ES-I3 (cell line): ENCODE measurements around the gene PDE4DIP.
"Not testable (repeated sequence)": the region's sequence is repeated elsewhere in the genome, so short reads cannot be mapped to it uniquely, and the experiment has no call there.

Source experiments
- H3K36me3 ChIP-seq: 2 replicates; pipeline ENCODE4 v1.6.1; 2013; ENCODE audit warnings: mild to moderate bottlenecking, low read length, control low read depth, moderate library complexity; ENCODE audit not compliant: insufficient read depth
- H3K4me1 ChIP-seq: 2 replicates; pipeline ENCODE4 v1.6.1; 2013; ENCODE audit warnings: mild to moderate bottlenecking, control low read depth, low read length; ENCODE audit not compliant: insufficient read depth
- H3K9ac ChIP-seq: 2 replicates; pipeline ENCODE4 v1.6.1; 2013; ENCODE audit warnings: low read depth, mild to moderate bottlenecking, low read length, moderate library complexity
- H3K9me3 ChIP-seq: 2 replicates; pipeline ENCODE4 v1.6.1; 2013; ENCODE audit warnings: mild to moderate bottlenecking, low read length, moderate library complexity; ENCODE audit not compliant: control insufficient read depth, insufficient read depth

Gene PDE4DIP

DNA sequence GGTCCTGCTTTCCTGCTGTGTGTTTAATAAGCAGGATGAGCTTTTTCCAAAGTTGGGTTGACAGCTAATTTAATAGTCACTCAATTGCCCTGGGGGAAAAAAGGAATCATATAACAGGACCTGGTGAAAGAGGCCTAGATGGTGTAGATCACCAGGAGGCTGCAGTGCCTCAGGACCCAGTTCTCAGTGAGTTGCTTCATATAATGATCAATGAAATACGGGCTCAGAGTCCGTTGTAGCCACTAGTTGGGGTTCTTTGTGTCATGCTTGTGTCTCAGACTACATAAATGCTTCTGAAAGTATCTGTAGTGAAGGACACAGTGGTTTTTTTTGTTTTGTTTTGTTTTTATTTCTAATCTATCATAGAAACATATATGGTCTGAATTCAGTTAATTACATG, 164.5 kb downstream of the PDE4DIP start:
- H3K4me1 ChIP-seq, H3K9me3 ChIP-seq, H3K36me3 ChIP-seq, H3K9ac ChIP-seq: not testable (repeated sequence)

DNA sequence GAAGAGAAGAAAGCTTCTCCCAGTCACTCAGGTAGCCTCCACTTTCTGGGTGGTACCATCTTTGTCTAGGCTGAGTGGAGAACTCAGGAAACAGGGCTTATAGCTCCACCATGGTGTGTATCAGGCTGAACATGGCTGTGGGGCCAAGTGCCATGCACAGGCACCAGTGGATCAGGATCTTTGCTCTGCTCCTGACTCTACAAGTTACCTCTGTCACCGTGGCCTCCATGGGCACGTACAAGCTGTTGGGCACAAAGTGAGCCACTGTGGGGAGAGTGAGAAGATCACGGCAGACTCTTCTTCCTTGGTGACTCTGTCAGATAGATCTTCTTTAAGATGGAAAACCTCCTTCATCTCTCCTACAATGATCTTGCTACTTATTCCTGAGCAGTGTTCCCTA, 165.5 kb downstream of the PDE4DIP start:
- H3K4me1 ChIP-seq, H3K9ac ChIP-seq, H3K9me3 ChIP-seq, H3K36me3 ChIP-seq: not testable (repeated sequence)

DNA sequence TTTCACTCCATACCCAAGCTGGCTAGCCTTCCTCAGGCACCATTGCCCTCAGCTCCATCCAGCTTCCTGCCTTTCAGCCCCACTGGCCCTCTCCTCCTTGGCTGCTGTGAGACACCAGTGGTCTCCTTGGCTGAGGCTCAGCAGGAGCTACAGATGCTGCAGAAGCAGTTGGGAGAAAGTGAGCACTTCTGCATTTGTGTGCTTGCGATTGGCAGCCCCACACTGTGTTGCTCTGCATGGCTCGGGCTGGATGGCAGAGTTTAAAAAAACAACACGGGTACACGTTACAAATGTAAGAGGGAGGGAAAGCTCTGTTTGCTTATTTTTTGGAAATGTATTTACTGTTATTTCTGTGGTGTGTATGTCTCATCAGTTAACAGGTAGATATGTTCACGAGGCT, 168.4 kb downstream of the PDE4DIP start:
- H3K4me1 ChIP-seq, H3K9ac ChIP-seq, H3K36me3 ChIP-seq, H3K9me3 ChIP-seq: not testable (repeated sequence)

DNA sequence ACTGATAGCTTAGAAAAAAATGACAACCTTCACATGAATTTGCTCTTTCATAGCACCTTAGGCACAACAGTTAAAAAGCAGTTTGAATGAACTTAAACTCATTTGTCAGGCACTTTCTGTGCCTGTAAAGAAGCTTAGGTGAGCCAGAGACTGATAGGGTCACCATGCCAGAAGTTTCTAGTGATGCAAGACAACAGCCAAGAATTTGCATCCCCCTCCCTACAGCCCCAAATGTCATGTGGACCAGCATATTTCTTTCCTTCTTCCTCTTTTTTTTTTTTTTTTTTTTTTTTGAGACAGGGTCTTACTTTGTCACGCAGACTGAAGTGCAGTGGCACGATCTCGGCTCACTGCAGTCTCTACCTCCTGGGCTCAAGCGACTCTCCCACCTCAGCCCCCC, 169.3 kb downstream of the PDE4DIP start:
- not testable (repeated sequence) for H3K9me3 ChIP-seq, H3K9ac ChIP-seq, H3K36me3 ChIP-seq, H3K4me1 ChIP-seq

DNA sequence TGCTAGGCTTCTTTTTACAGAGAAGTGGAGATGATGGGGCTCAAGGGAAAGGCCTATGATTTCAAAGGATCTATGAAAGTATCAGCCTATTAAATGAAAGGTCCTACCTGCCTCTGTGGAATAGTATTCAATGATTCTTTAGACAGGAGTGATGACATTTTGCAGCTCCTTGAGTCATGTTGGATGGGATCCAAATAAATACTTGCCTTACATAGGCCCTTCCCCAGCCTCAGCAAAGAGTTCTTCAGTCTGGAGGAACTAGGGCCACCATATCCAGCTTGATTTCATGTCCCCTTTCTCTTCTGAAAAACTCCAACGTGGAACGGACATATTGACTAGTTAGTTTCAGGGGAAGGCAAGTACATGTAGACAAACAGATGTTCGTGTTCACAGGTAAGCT, 171.3 kb downstream of the PDE4DIP start:
- not testable (repeated sequence) for H3K9ac ChIP-seq, H3K9me3 ChIP-seq, H3K36me3 ChIP-seq, H3K4me1 ChIP-seq

DNA sequence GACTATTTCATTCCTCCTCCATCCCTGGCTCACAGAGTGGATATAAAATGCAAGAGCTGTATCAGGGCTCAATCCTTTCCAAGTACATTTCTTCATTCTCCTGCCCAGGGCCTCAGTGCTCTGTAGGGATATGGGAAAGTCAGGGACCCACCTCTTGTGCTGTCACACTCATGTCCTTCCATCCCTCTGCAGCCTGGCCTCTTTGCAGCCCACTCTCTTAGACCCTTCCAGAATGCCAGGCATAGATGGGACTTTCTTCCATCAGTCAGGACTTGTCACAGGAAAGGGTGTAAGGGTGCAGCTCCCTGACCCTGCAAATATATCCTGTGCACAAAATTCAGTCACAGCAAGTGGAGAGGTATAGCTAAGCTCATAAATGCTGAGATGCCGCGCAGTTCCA, 172.4 kb downstream of the PDE4DIP start:
- not testable (repeated sequence) for H3K4me1 ChIP-seq, H3K36me3 ChIP-seq, H3K9ac ChIP-seq, H3K9me3 ChIP-seq

DNA sequence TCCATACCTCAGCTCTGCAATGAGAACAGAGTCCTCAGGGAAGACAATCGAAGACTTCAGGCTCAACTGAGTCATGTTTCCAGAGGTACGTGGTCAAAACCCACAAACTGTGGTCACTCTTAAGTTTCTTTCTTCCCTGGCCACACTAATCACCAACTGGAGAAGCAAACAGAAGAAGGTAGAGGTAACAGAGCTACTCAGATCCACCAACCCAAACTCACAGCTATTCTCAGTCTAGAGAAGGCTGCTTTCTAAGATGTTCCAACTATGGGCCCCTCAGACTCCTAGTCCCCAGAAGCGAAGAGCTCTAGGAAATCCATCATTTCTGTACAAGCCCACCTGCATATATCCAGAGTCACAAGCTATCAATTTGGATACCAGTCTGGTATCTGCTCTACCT, 174.3 kb downstream of the PDE4DIP start:
- H3K9ac ChIP-seq, H3K4me1 ChIP-seq, H3K9me3 ChIP-seq, H3K36me3 ChIP-seq: not testable (repeated sequence)

DNA sequence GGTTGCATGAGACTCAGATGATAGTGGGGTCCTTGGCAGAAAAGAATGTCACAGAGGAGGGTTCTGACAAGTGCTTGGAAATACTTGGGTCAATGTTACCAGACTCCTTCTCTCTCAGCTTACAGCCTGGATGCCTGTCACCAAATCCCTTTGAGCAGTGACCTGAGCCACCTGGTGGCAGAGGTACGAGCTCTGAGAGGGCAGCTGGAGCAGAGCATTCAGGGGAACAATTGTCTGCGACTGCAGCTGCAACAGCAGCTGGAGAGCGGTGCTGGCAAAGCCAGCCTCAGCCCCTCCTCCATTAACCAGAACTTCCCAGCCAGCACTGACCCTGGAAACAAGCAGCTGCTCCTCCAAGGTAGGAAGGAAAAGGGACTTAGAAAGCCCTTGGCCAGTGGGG, 180.1 kb downstream of the PDE4DIP start:
- not testable (repeated sequence) for H3K9ac ChIP-seq, H3K36me3 ChIP-seq, H3K4me1 ChIP-seq, H3K9me3 ChIP-seq

DNA sequence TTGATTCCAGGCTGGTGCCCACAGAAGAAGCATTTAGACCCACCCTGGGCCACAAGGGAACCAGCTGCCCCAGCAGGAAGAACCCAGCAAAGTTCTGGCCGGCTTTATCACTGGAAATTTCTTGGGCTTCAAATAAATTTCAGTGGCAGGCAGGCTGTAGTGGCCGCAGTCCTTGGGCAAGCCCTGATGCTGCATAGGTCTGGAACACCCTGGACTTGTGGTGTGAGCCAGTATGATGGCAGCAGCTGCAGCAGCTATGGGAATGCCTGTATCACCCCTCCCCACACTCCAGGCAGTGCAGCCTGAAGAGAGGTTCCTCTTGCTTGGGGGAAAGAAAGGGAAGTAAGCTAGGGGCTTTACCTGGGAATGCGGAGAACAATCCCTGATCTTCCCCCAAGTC, 189.7 kb downstream of the PDE4DIP start:
- H3K9ac ChIP-seq, H3K4me1 ChIP-seq, H3K9me3 ChIP-seq, H3K36me3 ChIP-seq: not testable (repeated sequence)

DNA sequence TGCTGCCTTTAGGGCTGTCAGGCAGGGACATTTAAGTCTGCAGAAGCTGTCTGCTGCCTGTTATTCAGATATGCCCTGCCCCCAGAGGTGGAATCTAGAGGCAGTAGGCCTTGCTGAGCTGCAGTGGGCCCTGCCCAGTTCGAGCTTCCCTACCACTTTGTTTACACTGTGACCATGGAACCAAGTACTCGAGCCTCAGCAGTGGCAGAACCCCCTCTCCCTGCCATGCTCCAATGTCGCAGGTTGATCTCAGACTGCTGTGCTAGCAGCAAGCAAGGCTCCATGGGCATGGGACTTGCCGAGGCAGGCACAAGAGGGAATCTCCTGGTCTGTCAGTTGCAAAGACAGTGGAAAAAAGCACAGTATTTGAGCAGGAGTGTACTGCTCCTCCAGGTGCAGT, 198.8 kb downstream of the PDE4DIP start:
- H3K9me3 ChIP-seq, H3K36me3 ChIP-seq, H3K9ac ChIP-seq, H3K4me1 ChIP-seq: not testable (repeated sequence)

DNA sequence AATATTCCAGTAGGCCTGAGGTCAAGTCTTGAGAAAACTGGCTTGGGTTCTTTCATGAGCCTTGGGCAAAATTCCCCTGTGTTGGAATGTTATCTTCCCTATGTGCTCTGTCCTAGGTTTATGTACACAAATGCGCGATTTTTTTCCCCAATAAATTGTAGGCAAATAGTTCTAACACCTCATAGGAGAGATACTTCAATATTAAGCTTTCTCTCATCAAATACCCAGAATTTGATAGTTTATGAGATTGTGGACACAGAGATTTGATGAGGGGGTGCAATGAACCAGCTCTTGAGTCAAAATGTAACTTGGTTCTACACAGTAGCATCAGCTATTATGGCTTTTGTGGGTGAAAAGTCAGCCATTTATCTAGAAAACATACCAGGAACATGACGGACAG, 220.4 kb downstream of the PDE4DIP start:
- not testable (repeated sequence) for H3K4me1 ChIP-seq, H3K9ac ChIP-seq, H3K36me3 ChIP-seq, H3K9me3 ChIP-seq

DNA sequence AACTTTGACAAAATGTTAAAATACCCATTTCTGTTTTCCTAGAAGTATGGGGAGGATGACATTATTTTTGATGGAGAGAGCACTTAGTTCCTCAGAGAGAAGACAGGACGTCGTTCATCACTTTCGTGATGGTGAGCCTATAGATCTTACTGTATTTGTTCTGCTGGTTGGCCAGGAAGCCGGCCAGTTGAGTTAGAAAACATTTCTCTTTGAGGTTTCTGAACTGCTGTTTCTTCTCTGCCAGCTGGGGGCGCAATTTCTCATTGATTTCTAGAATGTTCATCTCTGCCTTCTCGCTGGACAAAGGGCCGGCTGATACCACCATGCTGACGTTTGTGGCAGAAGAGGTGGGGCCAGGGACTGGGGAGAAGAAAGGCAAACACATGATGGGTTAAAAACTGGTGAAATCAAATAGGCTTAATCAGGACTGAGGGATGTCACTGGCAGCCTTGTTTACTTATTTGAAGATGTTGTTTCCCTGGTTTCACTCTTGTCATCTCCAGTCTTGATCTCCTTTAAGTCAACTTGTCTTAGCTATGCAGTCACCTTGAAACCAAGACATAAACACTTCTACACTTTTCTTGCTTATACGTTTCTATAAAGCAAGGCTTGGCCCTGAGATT, 231.4 kb downstream of the PDE4DIP start:
- H3K36me3 ChIP-seq, H3K4me1 ChIP-seq: not testable (repeated sequence)

More for the DNA sequence above, 231.4 kb downstream of the PDE4DIP start:
- H3K9me3 ChIP-seq, H3K9ac ChIP-seq: not testable (repeated sequence)
